AG10803 (cell line): ENCODE data around the gene ITGA11.

ENCODE experiments used
- DNase-seq: peaks from one replicate; pipeline ENCODE4 v3.0.0; 2010; ENCODE audit warnings: low read depth
- H3K4me3 ChIP-seq: 2 replicates; pipeline ENCODE4 v1.5.1; 2011; ENCODE audit warnings: mild to moderate bottlenecking, low read length, control low read depth
- CTCF ChIP-seq: conservative IDR thresholded peaks from 2 replicates; pipeline ENCODE4 v1.5.1; 2011; ENCODE audit warnings: mild to moderate bottlenecking, low read length, control low read depth, inconsistent platforms

The ITGA11 gene

DNA sequence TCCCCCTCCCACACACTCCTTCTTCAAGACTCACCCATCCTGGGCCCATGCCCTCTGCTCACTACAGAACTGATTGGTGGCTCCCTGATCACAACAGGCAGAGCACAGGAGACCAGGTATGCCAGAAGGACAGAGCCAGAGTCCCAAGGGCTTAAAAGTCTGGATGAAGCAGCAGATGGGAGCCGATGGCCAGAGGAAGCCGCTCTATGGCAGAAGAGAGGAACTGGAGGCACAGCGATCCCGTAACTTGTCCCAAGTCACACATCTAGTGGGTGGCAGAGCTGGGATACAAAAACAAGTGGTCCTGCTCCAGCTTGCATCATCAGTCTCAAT is 20.7 kb downstream of the ITGA11 start:
- no peak overlapping the region for H3K4me3 ChIP-seq
- no peak for DNase-seq
- no peak for TF ChIP-seq CTCF

GRCh38 chr15:68410466-68411342 is 21.3 kb downstream of the ITGA11 start:
- no peak for DNase-seq
- no peak for TF ChIP-seq CTCF
- no peak overlapping the region for H3K4me3 ChIP-seq

DNA sequence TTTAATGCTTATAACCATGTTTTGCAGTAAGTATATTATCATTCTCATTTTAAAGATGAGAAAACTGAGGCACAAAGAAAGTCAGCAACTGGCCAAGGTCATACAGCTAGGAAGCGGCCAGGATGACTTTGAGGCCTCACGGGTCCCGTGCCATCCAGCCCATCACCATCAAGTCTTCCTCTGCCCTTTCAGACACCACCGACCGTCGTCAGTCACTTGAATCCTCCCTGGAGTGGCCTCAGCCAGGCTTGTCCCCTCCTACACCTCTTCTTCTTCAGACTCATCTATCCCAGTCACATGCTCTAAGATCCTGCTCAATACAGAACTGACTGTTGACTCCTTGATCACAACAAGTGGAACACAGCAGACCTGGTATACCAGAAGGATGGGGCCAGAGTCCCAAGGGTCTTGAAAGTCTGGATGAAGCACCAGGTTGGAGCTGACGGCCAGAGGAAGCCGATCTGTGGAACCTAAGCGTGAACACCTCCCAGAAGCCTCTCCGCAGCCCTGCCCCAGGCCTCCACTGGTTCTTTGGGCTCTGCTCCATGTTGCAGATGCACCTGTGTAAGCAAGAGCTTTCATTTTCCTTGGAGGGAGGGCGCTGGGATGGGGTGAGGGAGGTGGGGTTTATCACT is 22.1 kb downstream of the ITGA11 start:
- TF ChIP-seq CTCF = no peak
- H3K4me3 ChIP-seq = no peak overlapping the region
- no peak for DNase-seq

- no peak for TF ChIP-seq CTCF
- no peak overlapping the region for H3K4me3 ChIP-seq
- no peak for DNase-seq
Measured at GRCh38 chr15:68408971-68409370, 23.0 kb downstream of the ITGA11 start.

- no peak overlapping the region for H3K4me3 ChIP-seq
- DNase-seq = no peak
- no peak for TF ChIP-seq CTCF
Measured at GRCh38 chr15:68407886-68408881, 23.8 kb downstream of the ITGA11 start.

- H3K4me3 ChIP-seq = no peak overlapping the region
- TF ChIP-seq CTCF = no peak
- peak; percentile 64 for DNase-seq
Measured at GRCh38 chr15:68407141-68407885, 24.6 kb downstream of the ITGA11 start.
